GM19240 (cell line): ENCODE data around the gene RRP1.
"Not testable (repeated sequence)": the region's sequence is repeated elsewhere in the genome, so short reads cannot be mapped to it uniquely, and the experiment has no call there.

Source experiments
- DNase-seq: peaks from one replicate; pipeline ENCODE4 v3.0.0; 2011; ENCODE audit warnings: low spot score; ENCODE audit not compliant: insufficient read length

RRP1 gene

GRCh38 chr21:43835050-43835449 lies 45.7 kb downstream of the RRP1 start:
- DNase-seq = no peak

DNA sequence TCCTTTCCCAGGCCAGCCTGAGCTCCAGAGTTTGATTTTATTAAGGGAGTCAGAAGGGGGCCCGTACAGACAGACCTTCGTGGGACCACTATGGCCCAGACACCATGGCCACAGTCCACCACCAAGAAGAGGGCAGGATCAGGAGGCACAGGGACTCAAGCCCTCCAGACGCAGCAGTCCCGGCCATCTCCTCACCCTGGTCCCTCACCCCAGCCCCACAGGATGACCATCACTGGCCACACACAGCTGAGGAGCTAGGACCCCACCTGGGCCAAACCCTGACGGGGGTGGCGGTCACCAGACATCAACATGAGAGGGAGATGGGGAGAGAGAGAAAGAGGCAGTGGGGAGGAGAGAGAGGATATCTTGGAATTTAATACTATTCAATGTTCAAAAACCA lies 46.5 kb downstream of the RRP1 start:
- no peak for DNase-seq

DNA sequence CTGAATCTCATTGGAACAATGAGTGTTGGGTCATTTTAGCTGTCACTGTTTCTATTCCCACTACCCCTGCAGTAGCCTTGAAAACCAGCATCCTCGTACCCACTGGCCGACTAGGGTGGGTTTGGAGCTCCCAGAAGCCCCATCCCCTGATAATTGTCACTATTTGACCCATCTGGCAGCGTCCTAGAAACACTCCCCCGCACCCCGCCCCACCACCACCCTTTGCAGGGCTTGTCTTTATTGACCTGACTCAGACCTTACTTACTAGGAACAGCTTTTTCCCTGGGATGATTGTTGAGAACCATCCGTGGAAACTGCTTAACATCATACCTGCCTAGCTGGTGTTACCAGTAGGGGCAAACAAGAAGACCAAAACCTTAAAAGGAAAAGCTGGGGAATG lies 47.2 kb downstream of the RRP1 start:
- DNase-seq = no peak

DNA sequence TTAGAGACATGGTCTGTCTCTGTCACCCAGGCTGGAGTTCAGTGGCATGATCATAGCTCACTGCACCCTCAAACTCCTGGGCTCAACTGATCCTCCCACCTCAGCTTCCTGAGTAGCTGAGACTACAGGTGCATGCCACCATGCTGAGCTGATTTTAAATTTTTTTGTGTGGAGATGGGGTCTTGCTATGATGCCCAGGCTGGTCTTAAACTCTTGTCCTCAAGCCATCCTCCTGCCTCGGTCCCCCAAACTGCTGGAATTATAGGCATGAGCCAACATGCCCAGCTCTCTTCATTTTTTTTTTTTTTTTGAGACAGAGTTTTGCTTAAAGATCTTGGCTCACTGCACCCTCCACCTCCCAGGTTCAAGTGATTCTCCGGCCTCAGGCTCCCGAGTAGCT lies 50.9 kb downstream of the RRP1 start:
- DNase-seq = no peak

- DNase-seq = no peak
Observed at GRCh38 chr21:43842742-43843141, 53.4 kb downstream of the RRP1 start.

DNA sequence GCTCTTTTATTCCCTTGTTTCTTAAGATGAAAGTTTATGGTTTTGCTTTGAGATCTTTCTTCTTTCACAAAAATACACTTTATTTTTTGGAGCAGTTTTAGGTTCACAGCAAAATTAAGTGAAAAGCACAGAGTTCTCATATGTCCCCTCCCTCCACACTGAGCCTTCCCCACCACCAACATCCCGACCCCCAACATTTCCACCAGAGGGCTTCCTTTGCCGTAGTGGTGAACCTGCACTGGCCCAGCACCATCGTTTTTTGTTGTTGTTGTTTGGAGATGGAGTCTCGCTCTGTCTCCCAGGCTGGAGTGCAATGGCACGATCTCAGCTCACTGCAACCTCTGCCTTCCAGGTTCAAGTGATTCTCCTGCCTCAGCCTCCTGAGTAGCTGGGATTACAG lies 55.5 kb downstream of the RRP1 start:
- DNase-seq = not testable (repeated sequence)

GRCh38 chr21:43845386-43845785 lies 56.0 kb downstream of the RRP1 start:
- DNase-seq = no peak

DNA sequence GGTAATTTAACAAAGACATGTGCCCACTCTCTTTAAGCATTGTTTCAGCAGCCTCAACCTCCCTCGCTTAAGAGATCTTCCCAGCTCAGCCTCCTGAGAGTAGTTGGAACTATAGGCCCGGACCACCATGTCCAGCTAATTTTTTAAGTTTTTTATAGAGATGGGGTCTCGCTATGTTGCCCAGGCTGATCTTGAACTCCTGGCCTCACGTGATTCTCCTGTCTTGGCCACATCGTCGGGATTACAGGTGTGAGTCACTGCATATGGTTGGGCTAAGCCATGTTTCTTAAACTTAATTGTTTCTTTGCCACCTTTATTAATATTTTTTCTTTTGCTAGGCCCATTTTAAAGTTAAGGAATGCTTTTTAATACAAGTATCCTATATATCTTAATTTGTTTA lies 57.1 kb downstream of the RRP1 start:
- DNase-seq = no peak

- no peak for DNase-seq
Observed at GRCh38 chr21:43847301-43847700, 57.9 kb downstream of the RRP1 start.

DNA sequence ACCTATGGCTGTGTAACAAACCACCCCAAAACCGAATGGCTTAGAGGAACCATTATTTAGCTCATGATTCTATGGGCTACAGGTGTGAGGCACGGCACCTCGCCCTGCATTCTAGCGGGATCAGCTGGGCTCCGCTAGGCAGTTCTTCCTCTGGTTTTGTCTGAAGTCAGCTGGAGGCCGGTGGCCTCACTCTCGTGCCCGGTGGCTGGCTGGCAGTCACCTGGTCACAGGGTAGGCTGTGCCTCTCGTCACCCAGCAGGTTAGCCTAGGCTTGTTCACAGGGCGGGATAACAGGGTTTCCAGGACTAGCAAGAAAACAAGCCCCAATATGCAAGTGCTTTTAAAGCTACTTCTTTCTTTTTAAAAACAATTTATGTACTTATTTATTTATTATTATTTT lies 59.4 kb downstream of the RRP1 start:
- no peak for DNase-seq

GRCh38 chr21:43849532-43850299 lies 60.3 kb downstream of the RRP1 start:
- DNase-seq = no peak

- no peak for DNase-seq
Observed at GRCh38 chr21:43850728-43851295, 61.4 kb downstream of the RRP1 start.

DNA sequence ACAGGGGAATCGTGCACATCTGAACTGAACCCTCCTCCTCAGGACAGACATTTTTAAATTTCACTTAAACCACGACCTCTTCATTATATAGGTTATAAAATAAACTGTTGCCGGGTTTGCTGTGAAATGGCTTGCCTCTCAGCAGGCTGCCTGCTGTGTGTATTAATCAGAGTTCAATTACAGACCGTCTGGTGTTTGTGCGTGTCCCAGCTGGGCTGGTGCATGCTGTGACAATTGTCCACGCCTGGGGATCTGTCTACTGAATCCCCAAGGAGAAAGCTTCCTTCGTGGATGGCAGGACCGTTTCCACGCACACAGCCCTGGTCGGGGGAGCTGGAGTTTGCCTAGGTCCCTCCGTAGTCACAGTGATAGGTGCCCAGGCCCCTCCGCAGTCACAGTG lies 62.2 kb downstream of the RRP1 start:
- no peak for DNase-seq

DNA sequence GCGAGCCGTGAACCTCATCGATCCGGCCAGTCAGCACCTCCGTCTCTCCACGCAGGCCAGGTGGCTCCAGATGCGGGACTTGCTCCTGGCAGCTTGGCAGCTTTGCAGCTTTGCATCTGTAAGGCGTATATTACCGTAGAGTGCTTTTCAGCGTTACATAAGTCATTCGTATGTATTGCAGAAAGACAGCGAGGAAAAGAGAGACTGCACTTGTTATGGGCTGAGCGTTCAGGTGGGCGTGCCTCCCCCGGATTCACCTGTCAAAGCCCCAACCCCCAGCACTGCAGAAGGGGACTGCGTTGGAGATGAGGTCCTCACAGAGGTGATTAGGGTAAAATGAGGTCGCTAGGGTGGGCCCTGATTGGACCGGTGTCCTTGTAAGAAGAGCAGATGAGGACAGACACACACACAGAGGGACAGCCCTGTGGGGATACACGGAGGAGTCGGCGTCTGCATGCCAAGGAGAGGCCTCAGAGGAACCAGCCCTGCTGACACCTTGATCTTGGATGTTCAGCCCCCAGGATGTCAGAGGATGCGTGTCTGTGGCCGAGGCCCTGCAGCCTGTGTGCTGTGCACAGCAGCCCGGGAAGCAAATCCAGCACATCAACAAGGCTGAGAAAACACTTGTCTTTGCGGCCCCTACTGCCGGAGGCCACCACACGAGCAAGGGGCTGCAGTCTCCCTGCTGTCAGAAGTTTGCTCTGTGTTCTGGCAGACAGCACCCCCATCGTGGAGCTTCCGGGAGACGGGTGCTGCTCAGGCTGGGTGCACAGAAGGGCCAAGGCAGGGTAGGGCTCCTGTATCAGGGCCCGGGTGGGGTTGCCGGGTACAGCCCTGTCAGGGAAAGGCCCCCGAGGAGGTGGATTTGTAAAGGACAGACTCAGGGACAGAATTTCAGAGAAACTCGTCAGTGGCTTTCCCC lies 64.7 kb downstream of the RRP1 start:
- no peak for DNase-seq
